AG09309 (cell line): ENCODE results near the gene PTGER3.

Experiments
- DNase-seq: peaks from one replicate; pipeline ENCODE4 v3.0.0-alpha.2; 2010; ENCODE audit warnings: low read depth
- H3K4me3 ChIP-seq: 2 replicates; pipeline ENCODE4 v1.5.1; 2011; ENCODE audit warnings: mild to moderate bottlenecking, low read depth, low read length, moderate library complexity; ENCODE audit not compliant: control insufficient read depth
- TF ChIP-seq, protein P1 (sequence below): IDR thresholded peaks from 2 replicates; pipeline ENCODE4 v1.5.1; 2011; ENCODE audit warnings: mild to moderate bottlenecking, low read depth, low read length, inconsistent platforms; ENCODE audit not compliant: insufficient read depth, control insufficient read depth; ENCODE audit errors: missing control alignments

Gene PTGER3

DNA sequence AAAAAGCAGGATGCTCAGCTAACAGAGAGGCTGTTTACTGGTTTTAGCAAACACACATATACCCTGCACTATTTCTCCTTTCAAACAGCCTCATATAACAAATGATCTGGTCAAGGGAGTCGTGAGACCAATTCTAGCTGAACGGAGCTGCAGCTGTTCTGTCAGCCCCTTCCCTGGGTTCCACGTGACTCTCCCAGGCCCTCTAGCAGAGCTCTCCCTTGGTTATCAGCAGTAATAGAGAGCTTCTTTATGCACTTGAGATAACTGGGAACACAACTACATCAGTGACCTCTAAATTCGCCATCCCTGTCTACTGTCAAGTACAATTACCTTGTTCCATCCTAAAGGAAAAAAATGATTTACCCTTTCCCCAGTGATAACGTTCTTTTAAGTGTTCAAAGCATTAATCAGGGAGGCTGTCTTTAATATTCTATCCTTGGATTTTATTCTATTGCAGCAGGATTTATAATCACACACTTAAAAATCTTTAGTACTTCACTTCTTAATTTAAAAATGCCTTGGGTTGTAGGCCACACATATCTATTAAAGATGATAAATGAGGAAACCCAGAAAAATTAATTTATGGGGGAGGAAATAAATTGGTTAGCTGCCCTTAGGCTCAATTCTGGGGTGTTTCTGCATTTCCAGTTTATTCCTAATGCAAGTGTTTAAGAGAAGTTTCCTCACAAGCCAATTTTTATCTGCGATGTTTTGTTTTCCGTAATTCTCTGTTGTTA lies 28.2 kb downstream of the PTGER3 start:
- no peak overlapping the region for H3K4me3 ChIP-seq
- DNase-seq: no peak
- TF ChIP-seq, protein P1, sequence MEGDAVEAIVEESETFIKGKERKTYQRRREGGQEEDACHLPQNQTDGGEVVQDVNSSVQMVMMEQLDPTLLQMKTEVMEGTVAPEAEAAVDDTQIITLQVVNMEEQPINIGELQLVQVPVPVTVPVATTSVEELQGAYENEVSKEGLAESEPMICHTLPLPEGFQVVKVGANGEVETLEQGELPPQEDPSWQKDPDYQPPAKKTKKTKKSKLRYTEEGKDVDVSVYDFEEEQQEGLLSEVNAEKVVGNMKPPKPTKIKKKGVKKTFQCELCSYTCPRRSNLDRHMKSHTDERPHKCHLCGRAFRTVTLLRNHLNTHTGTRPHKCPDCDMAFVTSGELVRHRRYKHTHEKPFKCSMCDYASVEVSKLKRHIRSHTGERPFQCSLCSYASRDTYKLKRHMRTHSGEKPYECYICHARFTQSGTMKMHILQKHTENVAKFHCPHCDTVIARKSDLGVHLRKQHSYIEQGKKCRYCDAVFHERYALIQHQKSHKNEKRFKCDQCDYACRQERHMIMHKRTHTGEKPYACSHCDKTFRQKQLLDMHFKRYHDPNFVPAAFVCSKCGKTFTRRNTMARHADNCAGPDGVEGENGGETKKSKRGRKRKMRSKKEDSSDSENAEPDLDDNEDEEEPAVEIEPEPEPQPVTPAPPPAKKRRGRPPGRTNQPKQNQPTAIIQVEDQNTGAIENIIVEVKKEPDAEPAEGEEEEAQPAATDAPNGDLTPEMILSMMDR: no peak

DNA sequence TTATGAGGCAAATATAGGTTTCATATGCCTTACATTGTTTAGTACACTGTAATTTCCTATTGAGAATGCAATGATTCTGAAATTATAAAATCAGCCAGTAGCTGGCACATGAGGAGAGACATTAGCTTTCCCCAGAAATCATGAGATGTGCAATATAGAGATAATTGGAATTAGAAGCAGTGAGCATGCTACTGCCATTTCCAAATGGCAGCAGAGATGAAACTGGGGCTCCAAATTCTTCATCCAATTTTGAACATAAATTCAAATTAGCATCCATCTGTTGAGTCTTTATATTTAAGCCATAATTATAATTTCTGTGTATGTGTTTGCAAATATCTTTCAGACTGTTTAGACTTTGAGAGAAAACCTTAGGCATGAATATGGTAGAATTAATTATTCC lies 28.8 kb downstream of the PTGER3 start:
- TF ChIP-seq, protein P1: no peak
- no peak for DNase-seq
- H3K4me3 ChIP-seq: no peak overlapping the region

DNA sequence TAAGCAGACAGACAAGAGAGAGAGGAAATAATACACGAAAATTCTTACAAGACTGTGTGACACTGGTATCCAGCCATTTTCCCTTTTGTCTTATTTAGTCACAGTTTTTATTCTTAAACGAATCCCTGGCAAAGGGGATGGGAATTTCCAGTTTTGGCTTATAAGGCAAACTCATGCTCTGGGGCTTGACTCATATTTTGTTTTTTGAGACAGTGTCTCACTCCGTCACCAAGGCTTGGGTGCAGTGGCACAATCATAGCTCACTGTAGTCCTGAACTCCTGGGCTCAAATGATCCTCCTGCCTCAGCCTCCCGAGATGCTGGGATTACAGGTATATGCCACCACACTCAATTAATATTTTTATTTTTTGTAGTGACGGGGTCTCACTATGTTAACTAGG lies 31.9 kb downstream of the PTGER3 start:
- TF ChIP-seq, protein P1: no peak
- no peak for DNase-seq
- no peak overlapping the region for H3K4me3 ChIP-seq

DNA sequence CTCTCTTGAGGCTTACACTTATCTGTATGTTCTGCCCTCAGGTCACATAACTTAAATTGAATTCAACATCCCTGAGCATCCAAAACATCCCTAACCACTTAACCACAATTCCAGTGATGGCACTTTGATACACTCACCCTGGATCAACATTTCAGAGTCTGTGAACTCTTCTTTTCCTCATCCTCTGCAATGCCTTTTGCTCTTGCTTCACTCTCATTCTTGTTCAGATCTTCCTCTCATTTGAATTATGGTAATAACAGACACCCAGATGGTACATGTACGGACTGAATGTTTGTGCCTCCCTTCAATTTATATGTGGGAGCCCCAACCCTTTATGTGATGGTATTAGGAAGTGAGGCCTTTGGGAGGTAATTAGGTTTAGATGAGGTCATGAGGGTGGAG lies 33.4 kb downstream of the PTGER3 start:
- no peak overlapping the region for H3K4me3 ChIP-seq
- TF ChIP-seq, protein P1: no peak
- peak; percentile 17 for DNase-seq

DNA sequence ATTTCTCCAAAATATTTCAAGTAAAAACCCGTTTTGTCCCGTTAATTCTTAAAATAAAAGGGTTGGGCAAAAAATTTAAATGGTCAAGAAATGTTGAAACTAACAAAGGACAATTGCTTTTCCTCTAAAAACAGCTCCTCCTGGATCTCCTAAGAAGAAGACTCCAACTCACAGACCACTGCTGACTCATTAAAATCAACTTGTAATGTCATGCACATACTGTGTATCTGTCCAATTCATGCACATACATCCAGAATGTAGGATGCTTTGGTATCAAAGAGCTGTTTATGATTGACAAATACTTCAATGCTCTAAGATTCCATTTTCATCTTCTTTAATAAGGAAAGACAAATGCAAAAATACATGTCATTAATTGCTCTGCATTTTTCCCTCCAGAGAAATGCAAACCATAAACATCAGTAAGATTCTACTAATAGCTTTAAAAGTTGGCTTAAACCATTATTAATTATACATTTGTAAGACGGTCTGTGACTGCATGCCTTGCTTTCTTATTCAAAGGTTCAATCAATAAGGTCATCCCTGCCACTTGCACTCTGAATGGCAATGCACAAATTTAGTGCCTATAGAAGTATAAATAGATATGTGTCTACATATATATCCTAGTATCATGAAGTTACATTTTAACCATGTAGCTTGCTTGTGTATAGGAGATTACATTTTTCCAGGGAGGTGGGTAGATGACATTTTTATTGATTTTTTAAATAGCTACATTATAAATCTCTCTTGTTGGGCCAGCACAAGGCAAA lies 44.7 kb downstream of the PTGER3 start:
- DNase-seq: no peak
- TF ChIP-seq, protein P1: no peak
- H3K4me3 ChIP-seq: no peak overlapping the region

DNA sequence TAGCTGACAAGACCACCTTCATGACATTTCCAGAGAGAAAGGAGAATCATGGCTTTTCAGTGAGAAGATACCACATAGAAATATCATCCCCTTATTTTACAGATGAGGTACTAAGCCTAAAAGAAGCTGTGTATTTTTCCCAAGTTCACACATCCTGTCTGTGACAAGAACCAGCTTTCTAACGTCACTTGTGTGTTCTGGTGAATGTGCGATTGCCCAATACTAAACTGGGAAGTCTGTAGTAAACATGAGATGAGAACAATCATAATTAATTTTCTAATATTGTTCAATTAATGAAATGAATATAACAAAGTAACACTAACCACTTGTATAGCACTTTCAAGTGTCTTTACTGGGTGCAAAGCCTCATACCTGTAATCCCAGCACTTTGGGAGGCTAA lies 46.0 kb downstream of the PTGER3 start:
- no peak overlapping the region for H3K4me3 ChIP-seq
- TF ChIP-seq, protein P1: no peak
- DNase-seq: no peak
